Activated CD4-positive, alpha-beta T cell treated with anti-CD3 and anti-CD28 coated beads for 1 hour (primary cell): Measurements from ENCODE around the gene MDH1B.

Experiments
- DNase-seq: peaks from one replicate; pipeline ENCODE4 v3.0.0-alpha.2; 2020

MDH1B gene

DNA sequence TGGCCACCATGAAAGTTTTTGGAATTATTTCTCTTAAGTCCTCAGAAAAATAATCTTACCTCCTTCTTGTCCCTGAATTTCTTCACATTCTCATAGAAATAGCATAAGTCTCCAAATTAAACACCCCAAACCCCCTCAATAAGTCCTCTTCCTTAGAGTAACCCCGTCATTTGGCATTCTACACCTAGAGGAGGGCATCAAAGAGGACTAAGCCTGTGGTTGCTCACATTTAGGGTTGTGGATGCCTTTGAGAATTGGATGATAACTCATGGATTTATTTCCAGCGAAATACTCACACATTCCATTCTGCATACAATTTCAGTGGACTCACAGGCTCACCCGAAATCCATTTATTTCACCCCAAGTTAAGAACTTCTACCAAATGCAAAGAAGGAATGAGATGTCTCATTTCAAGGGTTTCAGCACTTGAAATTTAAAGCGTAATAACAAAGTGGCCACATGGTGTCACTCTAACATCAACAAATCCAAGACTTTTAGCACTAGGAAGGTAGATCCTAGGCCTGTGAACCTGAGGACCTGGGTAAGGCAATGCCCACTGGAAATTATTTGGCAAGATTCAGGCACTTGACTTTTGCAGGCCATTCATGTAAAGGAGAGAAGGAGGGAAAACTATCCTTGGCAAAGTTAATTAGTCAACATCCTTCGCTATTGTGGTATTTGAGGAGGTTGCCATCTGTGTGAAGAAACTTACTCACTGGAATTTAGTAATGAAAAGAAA is 71.6 kb downstream of the MDH1B start:
- DNase-seq: no peak

DNA sequence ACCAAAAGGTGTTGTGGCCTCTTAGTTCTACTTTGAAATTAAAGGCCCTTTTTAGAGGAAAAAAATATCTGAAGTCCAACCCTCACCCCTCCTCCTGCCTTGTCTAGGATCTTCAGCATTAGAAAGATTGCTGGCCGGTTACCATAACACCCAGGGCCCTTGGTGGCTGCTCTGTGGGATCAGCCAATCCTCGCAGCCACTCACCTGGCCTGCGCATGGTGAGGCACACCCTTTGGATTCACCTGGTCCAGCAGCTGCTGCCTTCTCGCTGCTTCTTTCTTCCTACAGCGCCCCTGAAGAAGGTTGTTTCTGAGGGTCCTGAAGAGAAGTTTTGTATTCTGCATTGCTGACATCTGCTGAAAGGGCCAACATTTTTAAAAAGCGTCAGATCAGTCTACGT is 72.2 kb downstream of the MDH1B start:
- DNase-seq: no peak

DNA sequence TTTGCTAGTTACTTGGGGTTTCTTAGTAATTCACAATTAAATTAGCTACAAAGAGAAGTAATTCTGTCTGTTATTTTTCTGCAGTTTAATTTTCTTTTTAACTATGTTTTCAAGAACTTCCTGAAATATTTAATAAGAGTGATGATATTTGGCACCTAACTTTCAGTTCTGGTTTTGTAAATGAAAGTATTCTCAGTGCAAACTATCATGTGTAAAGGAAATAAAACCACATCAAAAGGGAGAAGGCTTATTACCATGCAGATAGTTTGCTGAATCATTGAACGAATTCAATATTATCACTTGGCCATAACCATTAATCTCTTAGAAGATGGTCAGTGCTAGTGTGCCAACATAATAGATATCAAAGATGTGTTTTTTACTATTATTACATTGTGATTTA is 76.1 kb downstream of the MDH1B start:
- DNase-seq: no peak

DNA sequence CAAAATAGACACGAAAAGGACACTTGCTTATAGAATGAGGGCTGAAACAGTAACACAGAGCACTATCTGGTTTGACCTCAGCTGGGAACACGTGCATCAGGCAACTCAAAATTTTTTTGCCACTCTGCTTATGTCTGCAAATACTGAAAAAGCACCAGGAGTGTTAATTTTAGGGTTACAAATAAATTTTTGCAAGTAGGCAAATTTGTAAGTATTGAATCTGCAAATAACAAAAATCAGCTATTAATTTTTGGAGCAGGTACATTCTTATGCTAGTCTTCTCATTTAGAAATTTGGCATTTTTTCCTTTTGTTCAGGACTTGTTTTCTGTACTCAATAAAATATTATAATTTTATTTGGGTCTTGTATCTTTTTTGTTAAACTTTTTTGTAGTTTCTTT is 76.7 kb downstream of the MDH1B start:
- no peak for DNase-seq
